HepG2 (cell line): ENCODE results near the gene NPAS2. TPM values are rescaled to one million over a fixed set of nuclear protein-coding genes. Genes with fewer than 3 reads are reported as not detected.

Experiments
- BCL3 ChIP-seq: sonication (generic); formaldehyde crosslinking; IDR thresholded peaks from 2 replicates; pipeline ENCODE4 v1.5.1; 2020; ENCODE audit warnings: mild to moderate bottlenecking, missing genetic modification reagents, moderate library complexity
- HNF1B ChIP-seq: sonication (generic); formaldehyde crosslinking; IDR thresholded peaks from 2 replicates; pipeline ENCODE4 v1.5.1; 2020; ENCODE audit warnings: mild to moderate bottlenecking, moderate library complexity, missing genetic modification reagents
- HOXA3 ChIP-seq: sonication (generic); formaldehyde crosslinking; IDR thresholded peaks from 2 replicates; pipeline ENCODE4 v1.5.0; 2020; ENCODE audit warnings: missing genetic modification reagents
- KDM5B ChIP-seq: sonication (generic); formaldehyde crosslinking; IDR thresholded peaks from 2 replicates; pipeline ENCODE4 v1.4.0; 2020; ENCODE audit warnings: missing genetic modification reagents, mild to moderate bottlenecking, borderline replicate concordance
- MAF1 ChIP-seq: sonication (generic); formaldehyde crosslinking; IDR thresholded peaks from 2 replicates; pipeline ENCODE4 v1.5.0; 2020; ENCODE audit warnings: missing genetic modification reagents, borderline replicate concordance
- ZBTB33 ChIP-seq: sonication (generic); formaldehyde crosslinking; IDR thresholded peaks from 2 replicates; pipeline ENCODE4 v1.4.0; 2020; ENCODE audit warnings: missing genetic modification reagents
- ZNF180 ChIP-seq: sonication (generic); formaldehyde crosslinking; IDR thresholded peaks from 2 replicates; pipeline ENCODE4 v1.4.0; 2020; ENCODE audit warnings: low read depth, missing genetic modification reagents, borderline replicate concordance
- ZNF263 ChIP-seq: sonication (generic); formaldehyde crosslinking; IDR thresholded peaks from 2 replicates; pipeline ENCODE4 v1.4.0; 2020; ENCODE audit warnings: missing genetic modification reagents
- ZNF34 ChIP-seq: sonication (generic); formaldehyde crosslinking; IDR thresholded peaks from 2 replicates; pipeline ENCODE4 v1.4.0; 2020; ENCODE audit warnings: mild to moderate bottlenecking, missing genetic modification reagents, borderline replicate concordance
- ZNF512 ChIP-seq: sonication (generic); formaldehyde crosslinking; IDR thresholded peaks from 2 replicates; pipeline ENCODE4 v1.4.0; 2020; ENCODE audit warnings: mild to moderate bottlenecking, missing genetic modification reagents
- ZNF567 ChIP-seq: sonication (generic); formaldehyde crosslinking; IDR thresholded peaks from 2 replicates; pipeline ENCODE4 v1.8.1; 2023; ENCODE audit warnings: mild to moderate bottlenecking, missing genetic modification reagents, borderline replicate concordance
- ZNF768 ChIP-seq: sonication (generic); formaldehyde crosslinking; IDR thresholded peaks from 2 replicates; pipeline ENCODE4 v1.4.0; 2020; ENCODE audit warnings: missing genetic modification reagents
- ZNF883 ChIP-seq: sonication (generic); formaldehyde crosslinking; IDR thresholded peaks from 2 replicates; pipeline ENCODE4 v1.5.1; 2020; ENCODE audit warnings: mild to moderate bottlenecking, missing genetic modification reagents; ENCODE audit errors: not compliant biosample characterization
- polyA plus RNA-seq, 8 experiments: library from polyadenylated mRNA; depleted of rRNA in 3 of 8; stranded (reverse) in 7 of 8; unstranded in 1 of 8; fragments of >200 nt; fragmentation: Illumina TruSeq in 4 of 8; extraction: Trizol in 4 of 8; gene quantifications; 2 replicates each; pipeline versions ENCODE4 v1.2.1 to v1.2.3, GENCODE V29; 2011 to 2016; ENCODE audit warnings: low read depth in 4 of 8, missing spikeins in 1 of 8, mixed read lengths in 1 of 8; ENCODE audit not compliant: insufficient read depth in 1 of 8
- total RNA-seq, 5 experiments: library from RNA; depleted of rRNA; stranded (reverse); fragments of >200 nt; fragmentation: Illumina TruSeq; extraction: Trizol; gene quantifications; 2 replicates each; pipeline ENCODE4 v1.2.3, GENCODE V29; 2016; ENCODE audit warnings: low read depth in 1 of 5
- TF ChIP-seq, protein P1 (sequence below): sonication (generic); formaldehyde crosslinking; IDR thresholded peaks from 2 replicates; pipeline ENCODE4 v1.4.0; 2020; ENCODE audit warnings: missing genetic modification reagents
- TF ChIP-seq, protein P2 (sequence below), 2 experiments: sonication (generic) in 1 of 2; formaldehyde crosslinking in 1 of 2; IDR thresholded peaks; 2 replicates each; pipeline versions ENCODE4 v1.4.0 to v1.6.1; 2018 to 2020; ENCODE audit warnings: missing genetic modification reagents in 2 of 2, borderline replicate concordance in 1 of 2, low read depth in 1 of 2, mild to moderate bottlenecking in 1 of 2, missing biosample characterization in 1 of 2

The NPAS2 gene
- total and polyA plus RNA-seq, 2 of the 13 experiments (the other 11 are each of a cell fraction or from before 2014, with no cell fraction given), result 14.8 to 37.5 TPM

DNA sequence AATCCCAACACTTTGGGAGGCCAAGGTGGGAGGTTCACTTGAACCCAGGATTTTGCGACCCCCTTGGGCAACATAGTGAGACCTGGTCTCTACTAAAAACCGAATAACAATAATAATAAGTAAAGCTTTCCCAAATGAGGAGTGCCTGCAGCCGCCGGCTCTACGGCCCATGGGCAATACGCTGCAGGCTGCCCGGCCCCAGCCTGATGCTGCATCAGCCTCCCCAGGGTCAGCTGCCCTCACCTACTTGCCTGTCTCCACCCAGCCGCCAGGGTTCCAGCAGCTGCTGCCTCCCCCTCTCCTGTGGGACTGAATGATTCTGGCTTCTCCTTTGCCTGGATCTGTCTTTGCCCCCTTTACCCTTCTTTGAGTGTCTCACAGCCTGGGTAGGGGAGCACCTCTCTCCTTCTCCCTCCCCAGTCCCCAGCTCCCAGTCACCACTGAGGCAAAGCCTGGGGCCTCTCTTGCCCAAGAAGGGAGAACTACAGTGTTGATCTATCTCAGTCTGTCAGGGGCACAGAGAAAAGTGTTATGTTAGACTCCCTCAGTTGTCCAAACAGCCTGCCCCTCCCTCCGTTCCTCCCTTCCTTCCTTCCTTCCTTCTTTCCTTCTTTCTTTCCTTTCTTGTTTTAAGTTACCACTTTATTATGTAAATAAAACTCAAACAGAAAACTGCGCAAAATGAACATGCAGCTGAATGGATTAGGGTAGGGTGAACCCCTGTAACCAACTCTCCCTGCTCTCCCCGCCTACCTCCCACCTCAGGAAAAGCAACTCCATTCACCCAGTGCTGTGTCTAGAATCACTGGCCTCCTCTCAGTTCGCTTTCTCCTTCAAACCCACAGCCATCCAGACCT, 38.2 kb upstream of the NPAS2 start (continued):
- TF ChIP-seq BCL3 (CRISPR knock-in tag) (0 out of 2 replicates have a peak, but pooled peaks have one; percentile 7), ZBTB33 (peak; percentile 50; the same call in 1 of the 2 replicates), ZNF34 (CRISPR knock-in tag) (0 out of 2 replicates have a peak, but pooled peaks have one; percentile 16), HNF1B (0 out of 2 replicates have a peak, but pooled peaks have one; percentile 18), ZNF512 (0 out of 2 replicates have a peak, but pooled peaks have one; percentile 46), ZNF883 (CRISPR knock-in tag) (peak; percentile 23), KDM5B (CRISPR knock-in tag) (peak; percentile 9; the same call in 1 of the 2 replicates), ZNF768 (CRISPR knock-in tag) (peak; percentile 55; the same call in 1 of the 2 replicates), ZNF180 (CRISPR knock-in tag) (no peak), MAF1 (0 out of 2 replicates have a peak, but pooled peaks have one; percentile 53), ZNF263 (peak; percentile 53; the same call in 1 of the 2 replicates), ZNF567 (CRISPR knock-in tag) (0 out of 2 replicates have a peak, but pooled peaks have one; percentile 21), HOXA3 (peak; percentile 16; the same call in 1 of the 2 replicates)
- TF ChIP-seq, protein P1, sequence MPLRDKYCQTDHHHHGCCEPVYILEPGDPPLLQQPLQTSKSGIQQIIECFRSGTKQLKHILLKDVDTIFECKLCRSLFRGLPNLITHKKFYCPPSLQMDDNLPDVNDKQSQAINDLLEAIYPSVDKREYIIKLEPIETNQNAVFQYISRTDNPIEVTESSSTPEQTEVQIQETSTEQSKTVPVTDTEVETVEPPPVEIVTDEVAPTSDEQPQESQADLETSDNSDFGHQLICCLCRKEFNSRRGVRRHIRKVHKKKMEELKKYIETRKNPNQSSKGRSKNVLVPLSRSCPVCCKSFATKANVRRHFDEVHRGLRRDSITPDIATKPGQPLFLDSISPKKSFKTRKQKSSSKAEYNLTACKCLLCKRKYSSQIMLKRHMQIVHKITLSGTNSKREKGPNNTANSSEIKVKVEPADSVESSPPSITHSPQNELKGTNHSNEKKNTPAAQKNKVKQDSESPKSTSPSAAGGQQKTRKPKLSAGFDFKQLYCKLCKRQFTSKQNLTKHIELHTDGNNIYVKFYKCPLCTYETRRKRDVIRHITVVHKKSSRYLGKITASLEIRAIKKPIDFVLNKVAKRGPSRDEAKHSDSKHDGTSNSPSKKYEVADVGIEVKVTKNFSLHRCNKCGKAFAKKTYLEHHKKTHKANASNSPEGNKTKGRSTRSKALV (CRISPR knock-in tag), result no peak
- TF ChIP-seq, protein P2, sequence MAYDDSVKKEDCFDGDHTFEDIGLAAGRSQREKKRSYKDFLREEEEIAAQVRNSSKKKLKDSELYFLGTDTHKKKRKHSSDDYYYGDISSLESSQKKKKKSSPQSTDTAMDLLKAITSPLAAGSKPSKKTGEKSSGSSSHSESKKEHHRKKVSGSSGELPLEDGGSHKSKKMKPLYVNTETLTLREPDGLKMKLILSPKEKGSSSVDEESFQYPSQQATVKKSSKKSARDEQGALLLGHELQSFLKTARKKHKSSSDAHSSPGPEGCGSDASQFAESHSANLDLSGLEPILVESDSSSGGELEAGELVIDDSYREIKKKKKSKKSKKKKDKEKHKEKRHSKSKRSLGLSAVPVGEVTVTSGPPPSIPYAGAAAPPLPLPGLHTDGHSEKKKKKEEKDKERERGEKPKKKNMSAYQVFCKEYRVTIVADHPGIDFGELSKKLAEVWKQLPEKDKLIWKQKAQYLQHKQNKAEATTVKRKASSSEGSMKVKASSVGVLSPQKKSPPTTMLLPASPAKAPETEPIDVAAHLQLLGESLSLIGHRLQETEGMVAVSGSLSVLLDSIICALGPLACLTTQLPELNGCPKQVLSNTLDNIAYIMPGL (CRISPR knock-in tag; IDR thresholded peaks at IDR 0.05; ENCODE audit: borderline replicate concordance in 1 of 2, low read depth in 1 of 2), result peak in 1 of 2 experiments; percentile 6; a peak in 1 of 4 replicates
